Uterus (tissue), 4 donors: ENCODE results near the gene NUBPL. TPM values are rescaled to one million over a fixed set of nuclear protein-coding genes. Genes with fewer than 3 reads are reported as not detected.

ENCODE experiments used
- DNase-seq, 2 donors: peaks; one replicate each; pipeline ENCODE4 v3.0.0-alpha.2; 2019 to 2020
- H3K27ac ChIP-seq, 2 donors: fragments of 200-600 bp; sonication (generic); 1 replicate in 1 of 2; 2 replicates in 1 of 2; pipeline ENCODE4 v1.5.1; 2016 to 2018
- H3K27me3 ChIP-seq, 2 donors: fragments of 200-600 bp; sonication (generic); one replicate each; pipeline ENCODE4 v1.5.1; 2018 to 2019; ENCODE audit warnings: control low read depth in 1 of 2
- H3K36me3 ChIP-seq, 2 donors: fragments of 200-600 bp; sonication (generic); one replicate each; pipeline ENCODE4 v1.5.1; 2019; ENCODE audit warnings: control low read depth in 1 of 2
- H3K4me1 ChIP-seq, 2 donors: fragments of 200-600 bp; sonication (generic); one replicate each; pipeline ENCODE4 v1.5.1; 2018 to 2019; ENCODE audit warnings: control low read depth in 1 of 2
- H3K4me3 ChIP-seq, 2 donors: fragments of 200-600 bp; sonication (generic); 1 replicate in 1 of 2; 2 replicates in 1 of 2; pipeline ENCODE4 v1.5.1; 2018 to 2019; ENCODE audit warnings: mild to moderate bottlenecking in 1 of 2
- H3K9me3 ChIP-seq, 2 donors: fragments of 200-600 bp; sonication (generic); one replicate each; pipeline ENCODE4 v1.5.1; 2019; ENCODE audit warnings: control low read depth in 1 of 2
- CTCF ChIP-seq, 4 experiments: fragments of 200-600 bp in 2 of 4; fragments of 450-650 bp in 2 of 4; sonication (generic) in 2 of 4; IDR thresholded peaks; one replicate each; pipeline ENCODE4 v1.5.1; 2016 to 2019; ENCODE audit warnings: antibody characterized with exemption in 4 of 4, mild to moderate bottlenecking in 2 of 4, moderate library complexity in 1 of 4
- POLR2A ChIP-seq, 2 donors: fragments of 450-650 bp; IDR thresholded peaks; one replicate each; pipeline ENCODE4 v1.6.1; 2016; ENCODE audit warnings: antibody characterized with exemption in 2 of 2, mild to moderate bottlenecking in 1 of 2, moderate library complexity in 1 of 2
- intact Hi-C: fragments of 100-400 bp; cut with DNase I; formaldehyde crosslinking; loops from one replicate; pipeline ENCODE4 v1.15.1; 2023; ENCODE audit warnings: low total_unique reads
- total RNA-seq, 4 donors: library from RNA; depleted of rRNA in 3 of 4; stranded (reverse); fragments of >200 nt in 3 of 4; gene quantifications; one replicate each; pipeline versions ENCODE4 v1.1.0 to v1.2.4, GENCODE V29; 2014 to 2023
- donor health status: DM: yes; HTN: yes; CAD: no.

NUBPL gene
- total RNA-seq, 4 donors from 2014 or later = 1.5 to 31.5 (median 12.2) TPM

GRCh38 chr14:31699809-31700208 lies 138.6 kb downstream of the NUBPL start:
- Histone ChIP-seq H3K4me1 (no peaks in the 10 kb centered on the region), H3K9me3 (no peaks in the 10 kb centered on the region), H3K27me3 (no peaks in the 10 kb centered on the region), H3K36me3 (no peaks in the 10 kb centered on the region), H3K27ac (no peak overlapping the region), H3K4me3 (no peak overlapping the region)
- intact Hi-C loops = no loop called here
- TF ChIP-seq POLR2A (IDR thresholded peaks at IDR 0.05) (no peak), CTCF (IDR thresholded peaks at IDR 0.05) (no peak)
- no peak for DNase-seq

DNA sequence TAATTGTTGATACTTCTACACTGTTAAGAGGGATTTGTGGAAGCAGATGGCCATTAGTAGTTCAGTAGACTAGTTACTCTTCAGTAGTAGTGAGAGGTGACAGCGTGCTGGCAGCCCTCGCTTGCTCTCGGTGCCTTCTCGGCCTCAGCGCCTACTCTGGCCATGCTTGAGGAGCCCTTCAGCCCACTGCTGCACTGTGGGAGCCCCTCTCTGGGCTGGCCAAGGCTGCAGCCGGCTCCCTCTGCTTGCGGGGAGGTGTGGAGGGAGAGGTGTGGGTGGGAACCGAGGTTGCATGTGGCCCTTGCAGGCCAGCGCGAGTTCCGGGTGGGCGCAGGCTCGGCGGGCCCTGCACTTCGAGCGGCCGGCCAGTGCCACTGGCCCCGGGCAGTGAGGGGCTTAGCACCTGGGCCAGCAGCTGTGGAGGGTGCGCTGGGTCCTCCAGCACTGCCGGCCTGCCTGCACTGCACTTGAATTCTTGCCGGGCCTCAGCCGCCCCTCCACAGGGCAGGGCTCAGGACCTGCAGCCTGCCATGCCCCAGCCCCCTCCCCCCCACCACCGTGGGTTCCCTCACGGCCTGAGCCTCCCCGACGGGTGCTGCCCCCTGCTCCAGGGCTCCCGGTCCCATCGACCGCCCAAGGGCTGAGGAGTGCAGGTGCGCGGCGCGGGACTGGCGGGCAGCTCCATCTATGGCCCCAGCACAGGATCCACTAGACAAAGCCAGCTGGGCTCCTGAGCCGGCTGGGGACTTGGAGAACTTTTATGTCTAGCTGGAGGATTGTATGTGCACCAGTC lies 139.3 kb downstream of the NUBPL start:
- Histone ChIP-seq H3K4me3 (no peak overlapping the region), H3K27ac (no peak overlapping the region), H3K9me3 (no peaks in the 10 kb centered on the region), H3K36me3 (no peaks in the 10 kb centered on the region), H3K4me1 (no peaks in the 10 kb centered on the region), H3K27me3 (no peaks in the 10 kb centered on the region)
- DNase-seq = no peak
- intact Hi-C loops = no loop called here
- TF ChIP-seq POLR2A (IDR thresholded peaks at IDR 0.05) (no peak), CTCF (IDR thresholded peaks at IDR 0.05) (no peak)

GRCh38 chr14:31702130-31702529 lies 140.9 kb downstream of the NUBPL start:
- TF ChIP-seq CTCF (IDR thresholded peaks at IDR 0.05) (no peak), POLR2A (IDR thresholded peaks at IDR 0.05) (no peak)
- intact Hi-C loops = no loop called here
- no peak overlapping the region for H3K27ac ChIP-seq
- H3K9me3 ChIP-seq = no peaks in the 10 kb centered on the region
- no peaks in the 10 kb centered on the region for H3K4me1 ChIP-seq
- DNase-seq = no peak
- no peaks in the 10 kb centered on the region for H3K27me3 ChIP-seq
- no peak overlapping the region for H3K4me3 ChIP-seq
- no peaks in the 10 kb centered on the region for H3K36me3 ChIP-seq

DNA sequence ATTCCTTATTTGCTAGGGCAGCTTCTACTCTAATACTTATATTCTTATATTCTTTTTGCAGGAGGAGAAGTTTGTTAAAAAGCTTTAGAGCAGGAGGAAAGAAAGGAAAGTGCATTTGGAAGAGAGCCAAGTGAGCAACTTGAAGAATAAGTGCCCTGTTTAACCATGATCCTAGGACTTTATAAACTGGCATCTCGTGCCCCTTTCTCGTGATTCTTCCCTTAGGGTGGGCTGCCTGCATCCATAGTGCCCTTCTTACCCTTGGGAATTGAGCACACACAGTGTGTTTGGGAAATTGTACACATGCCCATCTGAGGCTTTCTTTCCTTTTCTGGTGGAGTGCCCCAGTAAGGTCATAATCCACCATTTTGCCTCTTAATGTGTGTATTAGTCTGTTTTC lies 141.9 kb downstream of the NUBPL start:
- no peak overlapping the region for H3K27ac ChIP-seq
- no peak for DNase-seq
- no peaks in the 10 kb centered on the region for H3K27me3 ChIP-seq

More for the DNA sequence above, 141.9 kb downstream of the NUBPL start:
- intact Hi-C loops = no loop called here
- Histone ChIP-seq H3K4me1 (no peaks in the 10 kb centered on the region), H3K9me3 (no peaks in the 10 kb centered on the region), H3K36me3 (no peaks in the 10 kb centered on the region), H3K4me3 (no peak overlapping the region)
- no peak for TF ChIP-seq POLR2A (IDR thresholded peaks at IDR 0.05)
- TF ChIP-seq CTCF (IDR thresholded peaks at IDR 0.05) = no peak
